ENCODE results near the gene PAM.

Gene PAM

GRCh38 chr5:102782217-102782872 is 27.2 kb downstream of the PAM start:
- DNase-seq: no peak

GRCh38 chr5:102787134-102787533 is 32.0 kb downstream of the PAM start:
- no peak for DNase-seq

- no peak for DNase-seq
Observed at GRCh38 chr5:102788788-102789187, 33.7 kb downstream of the PAM start.

- no peak for DNase-seq
Observed at GRCh38 chr5:102789469-102789868, 34.4 kb downstream of the PAM start.

- no peak for DNase-seq
Observed at GRCh38 chr5:102790748-102791147, 35.6 kb downstream of the PAM start.

- peak; percentile 31 for DNase-seq
Observed at GRCh38 chr5:102792705-102793104, 37.6 kb downstream of the PAM start.

GRCh38 chr5:102794047-102794446 is 38.9 kb downstream of the PAM start:
- DNase-seq: no peak

GRCh38 chr5:102794677-102795331 is 39.7 kb downstream of the PAM start:
- DNase-seq: no peak

- DNase-seq: no peak
Observed at GRCh38 chr5:102795526-102795925, 40.4 kb downstream of the PAM start.

GRCh38 chr5:102796009-102796408 is 40.9 kb downstream of the PAM start:
- no peak for DNase-seq

GRCh38 chr5:102796498-102796897 is 41.4 kb downstream of the PAM start:
- DNase-seq: peak; percentile 9

- DNase-seq: no peak
Observed at GRCh38 chr5:102797322-102797884, 42.3 kb downstream of the PAM start.

GRCh38 chr5:102798104-102798785 is 43.1 kb downstream of the PAM start:
- no peak for DNase-seq

- DNase-seq: no peak
Observed at GRCh38 chr5:102799017-102799416, 43.9 kb downstream of the PAM start.

GRCh38 chr5:102800427-102800826 is 45.3 kb downstream of the PAM start:
- no peak for DNase-seq

GRCh38 chr5:102801371-102801770 is 46.3 kb downstream of the PAM start:
- peak; percentile 25 for DNase-seq

- peak; percentile 64 for DNase-seq
Observed at GRCh38 chr5:102802708-102803458, 47.8 kb downstream of the PAM start.

- no peak for DNase-seq
Observed at GRCh38 chr5:102807878-102808502, 52.9 kb downstream of the PAM start.

GRCh38 chr5:102809033-102809432 is 53.9 kb downstream of the PAM start:
- DNase-seq: no peak

- DNase-seq: peak; percentile 13
Observed at GRCh38 chr5:102811972-102812371, 56.9 kb downstream of the PAM start.

GRCh38 chr5:102813740-102814139 is 58.6 kb downstream of the PAM start:
- no peak for DNase-seq

- no peak for DNase-seq
Observed at GRCh38 chr5:102815084-102815483, 60.0 kb downstream of the PAM start.

Measured in OCI-M1 (cell line).